DMS53 (cell line): ENCODE results near the gene RPUSD3.

Experiments
- DNase-seq: peaks from one replicate; lab custom pipeline; 2025; lab: John Stamatoyannopoulos, UW

RPUSD3 gene

GRCh38 chr3:9804996-9805395 is 38.8 kb downstream of the RPUSD3 start:
- no peak for DNase-seq

GRCh38 chr3:9803494-9803893 is 40.3 kb downstream of the RPUSD3 start:
- DNase-seq, result no peak

GRCh38 chr3:9800529-9800928 is 43.3 kb downstream of the RPUSD3 start:
- DNase-seq, result peak; percentile 2

GRCh38 chr3:9797196-9797945 is 46.4 kb downstream of the RPUSD3 start:
- DNase-seq, result no peak

GRCh38 chr3:9795207-9795606 is 48.6 kb downstream of the RPUSD3 start:
- DNase-seq, result no peak

GRCh38 chr3:9794400-9794799 is 49.4 kb downstream of the RPUSD3 start:
- no peak for DNase-seq

GRCh38 chr3:9793161-9793781 is 50.5 kb downstream of the RPUSD3 start:
- DNase-seq, result peak; percentile 53

GRCh38 chr3:9792405-9793160 is 51.2 kb downstream of the RPUSD3 start, which contains the start of the genes ARPC4 and TADA3:
Gene ARPC4 (plus strand): TSS chr3:9793082. CDS start chr3:9793122, 40 bp downstream.
Gene TADA3 (minus strand): TSS chr3:9792473. CDS start chr3:9791466, 1,007 bp downstream.
- peak; percentile 90 for DNase-seq

GRCh38 chr3:9791790-9792404 is 51.9 kb downstream of the RPUSD3 start:
- DNase-seq, result no peak

- DNase-seq, result no peak
Observed at GRCh38 chr3:9791127-9791526, 52.7 kb downstream of the RPUSD3 start.
